Kidney glomerular epithelial cell (primary cell): ENCODE results near the gene C1orf21.

Experiments used
- DNase-seq: peaks from one replicate; lab custom pipeline; 2025; lab: John Stamatoyannopoulos, UW

Gene C1orf21

DNA sequence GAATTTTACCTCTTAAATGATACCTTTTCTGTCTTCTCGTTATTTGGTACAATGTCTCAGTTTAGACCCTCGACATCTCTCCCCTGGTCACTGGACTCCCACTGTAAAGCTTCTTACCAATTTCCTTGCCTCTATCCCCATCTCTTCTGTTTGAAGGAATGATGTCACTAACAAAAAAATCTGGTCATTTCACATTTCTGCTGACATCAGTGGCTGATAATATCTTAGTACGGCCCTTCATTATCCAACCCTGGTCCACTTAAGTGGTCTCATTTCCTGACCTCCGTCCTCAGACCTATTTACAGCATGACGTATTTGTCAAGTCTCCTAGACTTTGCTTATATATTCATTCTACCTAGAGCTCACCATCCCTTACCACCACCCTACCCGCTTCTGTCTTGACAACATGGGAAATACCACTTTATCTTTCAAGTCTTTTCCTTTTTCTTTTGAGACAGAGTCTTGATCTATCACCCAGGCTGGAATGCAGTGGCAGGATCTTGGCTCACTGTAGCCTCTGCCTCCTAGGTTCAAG is 60.9 kb downstream of the C1orf21 start:
- DNase-seq: no peak

DNA sequence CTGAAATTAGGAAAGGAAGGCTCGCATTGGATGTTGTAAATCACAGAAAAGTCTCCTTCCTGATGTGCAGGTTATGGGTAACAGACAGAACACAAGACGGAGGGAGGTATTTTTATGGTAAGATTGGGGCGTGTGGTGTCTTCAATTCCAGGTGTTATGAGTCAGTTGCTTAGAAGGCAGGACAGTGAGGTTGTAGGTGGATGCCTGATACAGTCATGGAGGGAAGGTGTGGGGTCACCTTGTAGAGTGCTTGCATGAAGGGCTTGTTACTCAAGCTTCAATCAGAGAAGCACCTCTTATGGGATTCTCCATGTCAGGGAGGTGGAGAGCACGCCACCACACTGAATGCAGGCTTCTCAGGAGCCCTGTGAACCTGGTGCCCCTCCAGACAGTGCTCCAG is 63.1 kb downstream of the C1orf21 start:
- no peak for DNase-seq

DNA sequence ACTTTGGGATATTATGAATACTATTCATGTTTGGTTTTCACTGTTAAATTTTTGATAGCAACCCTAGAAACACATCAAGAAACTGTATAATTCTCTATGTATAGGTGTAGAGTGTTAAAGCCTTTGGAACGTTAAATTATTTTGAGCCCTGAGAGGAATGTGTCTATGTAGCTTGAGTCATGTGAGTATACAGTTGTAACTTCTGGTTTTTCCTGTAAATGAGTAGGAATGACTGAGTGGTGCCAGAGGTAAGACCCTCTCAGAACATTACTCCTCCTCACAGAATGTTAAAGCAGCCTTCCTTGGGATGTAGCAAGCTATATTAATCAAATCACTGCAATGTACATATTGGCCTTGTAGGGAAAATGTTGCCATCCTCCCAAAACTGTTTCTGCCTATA is 69.0 kb downstream of the C1orf21 start:
- no peak for DNase-seq

DNA sequence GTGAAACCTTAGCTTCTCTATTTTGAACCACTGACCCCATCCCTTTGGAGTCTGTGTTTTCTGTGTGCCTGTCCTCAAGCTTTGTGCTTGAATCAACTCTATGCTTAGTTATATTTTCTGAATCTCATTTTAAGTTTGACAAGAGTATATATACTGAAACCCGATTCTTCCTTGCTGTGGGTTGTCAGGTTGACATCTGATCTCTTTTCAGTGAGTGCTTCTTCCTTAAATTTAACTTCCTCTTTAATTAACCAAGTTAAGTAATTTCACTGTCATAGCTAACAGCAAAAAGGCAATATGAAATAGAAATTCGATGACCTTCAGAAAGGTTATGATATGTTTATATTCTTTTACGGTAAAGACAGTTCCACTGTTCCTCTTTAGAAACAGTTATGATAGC is 69.4 kb downstream of the C1orf21 start:
- DNase-seq: no peak

DNA sequence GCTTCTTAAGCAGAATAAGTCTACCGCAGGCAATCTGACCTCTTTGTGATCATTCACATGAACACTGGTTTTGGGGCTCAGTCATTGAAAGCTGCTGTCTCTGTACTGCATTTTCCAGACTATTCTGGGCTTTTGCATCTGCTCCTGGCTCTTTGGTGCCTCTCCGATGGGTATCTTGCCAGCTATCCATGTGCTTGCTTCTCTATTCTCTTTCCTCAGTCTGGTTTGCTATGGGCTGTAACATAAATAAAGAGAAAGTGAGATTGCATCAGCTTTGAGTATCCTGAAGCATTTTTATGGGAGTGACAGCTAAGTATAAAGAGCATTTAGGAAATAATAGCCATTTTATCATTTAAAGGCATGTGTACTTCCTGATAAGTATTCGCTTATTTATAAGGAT is 70.7 kb downstream of the C1orf21 start:
- no peak for DNase-seq

DNA sequence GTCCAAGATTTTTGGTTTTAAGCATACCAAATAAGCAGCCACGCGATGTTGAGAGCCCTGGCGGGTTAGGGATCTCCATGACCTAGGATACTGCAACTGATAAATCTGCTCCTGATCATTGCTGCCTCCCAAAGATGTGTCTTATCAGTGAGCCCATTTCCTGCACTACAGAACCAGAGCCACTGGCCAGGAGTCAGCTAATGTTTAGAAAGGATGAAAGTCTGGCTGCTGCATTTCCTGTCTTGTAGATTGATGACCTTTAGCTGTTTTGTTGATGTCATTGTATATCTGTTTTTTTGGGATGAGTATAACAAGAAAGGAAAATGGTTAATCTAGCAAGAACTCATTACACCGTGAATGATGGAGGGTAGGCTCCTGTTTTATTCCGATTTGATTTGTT is 74.5 kb downstream of the C1orf21 start:
- no peak for DNase-seq

DNA sequence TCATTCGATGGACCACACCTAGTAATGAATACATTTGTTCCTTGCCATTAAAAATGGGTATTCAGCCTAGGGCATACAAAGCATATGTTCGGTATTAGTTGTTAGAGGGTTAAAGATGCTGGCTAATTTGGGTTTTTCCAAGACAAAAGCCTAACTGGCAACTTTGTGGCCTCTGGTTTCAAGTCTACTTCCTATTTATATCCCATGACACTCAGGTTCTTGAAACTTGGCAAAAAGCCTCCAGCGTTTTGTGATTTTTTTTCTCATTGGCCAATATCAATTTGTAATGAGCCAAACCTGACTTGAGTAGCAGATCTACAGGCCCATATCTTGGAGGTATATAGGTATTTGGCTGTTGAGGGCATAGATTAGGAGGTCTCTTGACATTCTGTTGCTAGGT is 75.3 kb downstream of the C1orf21 start:
- DNase-seq: no peak

DNA sequence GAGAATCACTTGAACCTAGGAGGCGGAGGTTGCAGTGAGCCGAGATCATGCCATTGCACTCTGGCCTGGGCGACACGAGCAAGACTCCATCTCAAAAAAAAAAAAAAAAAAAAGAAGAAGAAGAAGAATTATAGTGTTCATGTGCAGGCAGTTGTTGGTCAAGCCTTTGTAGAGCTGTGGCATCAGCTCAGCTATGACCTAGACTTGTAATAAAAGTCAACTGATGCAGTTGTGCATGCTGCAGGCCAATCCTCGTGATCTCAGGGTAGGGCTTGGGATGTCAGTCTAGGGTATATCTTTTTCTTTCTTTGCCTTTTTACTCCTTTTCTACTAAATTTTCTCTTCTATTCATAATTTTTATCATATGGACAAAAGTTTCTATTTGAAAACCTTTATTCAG is 76.2 kb downstream of the C1orf21 start:
- DNase-seq: no peak

DNA sequence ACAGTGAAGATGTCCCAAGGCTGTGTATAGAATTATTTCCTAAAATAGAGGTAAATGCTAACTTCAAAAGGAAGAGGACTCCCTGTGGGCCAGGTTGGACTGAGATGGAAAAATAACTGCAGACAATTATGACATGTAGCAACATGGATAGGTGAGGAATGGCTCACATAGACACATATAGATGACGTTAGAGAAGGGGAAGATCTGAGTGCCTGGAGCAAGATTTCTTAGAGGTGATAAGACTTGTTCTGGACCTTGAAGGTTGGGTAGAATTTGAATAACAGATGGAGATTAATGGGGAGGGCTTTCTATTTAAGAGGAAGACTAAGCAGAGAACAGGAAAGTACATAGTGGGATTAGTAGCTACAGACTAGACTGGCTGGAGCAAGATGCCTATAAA is 76.9 kb downstream of the C1orf21 start:
- no peak for DNase-seq

DNA sequence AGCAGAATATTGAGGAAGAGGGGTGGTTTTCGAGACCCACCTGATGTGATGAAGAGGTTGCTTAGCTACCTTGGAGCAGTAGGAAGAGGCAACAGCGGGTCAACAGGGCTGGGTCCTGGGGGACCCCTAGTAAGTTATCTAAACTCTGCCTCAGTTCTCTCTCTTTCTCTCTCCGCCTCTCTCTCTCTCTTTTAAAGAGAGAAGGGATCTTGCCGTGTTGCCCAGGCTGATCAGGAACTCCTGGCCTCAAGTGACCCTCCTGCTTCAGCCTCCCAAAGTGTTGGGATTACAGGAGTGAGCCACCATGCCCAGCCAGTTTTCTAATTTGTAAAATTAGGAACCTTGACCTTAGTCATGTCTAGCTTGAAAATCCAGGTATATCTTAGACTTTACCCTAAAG is 77.9 kb downstream of the C1orf21 start:
- DNase-seq: no peak

DNA sequence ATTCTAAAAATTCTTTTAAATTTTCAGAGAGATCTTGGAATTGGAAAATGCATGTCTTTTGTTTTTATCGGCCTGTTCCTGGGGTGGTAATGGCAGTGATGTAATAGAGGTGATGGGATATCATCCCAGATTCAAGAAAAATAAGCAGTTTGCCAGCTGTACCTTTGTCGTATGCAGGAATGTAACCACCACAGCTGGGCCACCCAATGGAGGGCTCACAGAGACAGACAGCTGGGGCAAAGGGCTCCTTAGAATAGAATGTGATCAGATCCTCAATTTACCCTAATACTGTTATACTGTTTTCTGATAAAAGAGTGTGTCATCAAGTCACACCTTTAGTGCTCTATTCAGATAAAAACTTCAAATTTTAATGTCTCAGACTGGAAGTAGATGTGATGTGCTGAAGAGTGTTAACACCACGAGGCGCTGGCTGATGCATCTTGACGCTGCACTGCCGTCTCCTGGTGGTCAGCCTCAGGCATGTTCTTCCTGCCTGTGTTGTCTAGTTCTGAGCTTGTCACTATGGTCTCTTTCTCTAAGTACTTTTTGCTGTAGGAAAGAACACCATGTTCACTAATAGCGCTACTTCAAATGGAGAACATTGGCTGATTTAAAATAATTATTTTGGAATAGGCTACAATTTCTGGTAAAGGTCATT is 78.8 kb downstream of the C1orf21 start:
- DNase-seq: no peak

DNA sequence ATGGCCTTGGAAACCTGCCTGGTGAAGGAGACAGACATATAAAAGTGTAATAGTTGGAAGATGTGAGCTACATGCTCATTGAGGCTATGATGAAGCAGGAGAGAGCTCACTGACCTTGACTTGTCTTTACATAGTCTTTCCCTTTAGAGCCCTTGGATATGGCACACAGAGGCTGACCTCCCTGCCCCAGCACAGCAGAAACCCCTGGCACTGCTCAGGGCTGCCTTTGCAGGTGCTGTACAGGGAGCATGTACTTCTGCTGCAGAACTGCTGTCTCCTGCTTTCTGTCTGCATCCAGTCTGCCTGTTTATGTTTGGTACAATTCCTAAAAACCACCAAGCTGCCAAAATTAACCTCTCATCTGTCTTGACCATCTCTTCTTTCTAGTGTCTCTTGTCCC is 80.5 kb downstream of the C1orf21 start:
- no peak for DNase-seq

DNA sequence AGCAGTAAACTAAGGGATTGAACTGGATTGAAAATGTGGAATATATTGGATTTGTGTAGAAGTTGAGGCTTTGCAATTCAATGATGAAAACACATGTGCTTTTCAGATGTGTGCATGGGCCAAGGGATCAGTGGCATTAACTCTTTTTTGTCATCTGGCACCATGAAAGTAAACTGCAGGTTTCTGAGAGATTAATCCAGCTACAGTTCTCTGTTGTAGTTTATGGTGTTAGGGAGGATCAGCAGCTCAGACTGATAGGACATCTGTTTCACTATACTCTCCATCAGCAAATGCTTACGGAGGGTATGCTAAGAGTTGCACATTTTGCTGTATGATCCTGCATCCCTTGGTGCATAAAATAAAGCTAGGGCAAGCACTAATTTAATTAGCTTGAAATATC is 82.6 kb downstream of the C1orf21 start:
- DNase-seq: no peak

DNA sequence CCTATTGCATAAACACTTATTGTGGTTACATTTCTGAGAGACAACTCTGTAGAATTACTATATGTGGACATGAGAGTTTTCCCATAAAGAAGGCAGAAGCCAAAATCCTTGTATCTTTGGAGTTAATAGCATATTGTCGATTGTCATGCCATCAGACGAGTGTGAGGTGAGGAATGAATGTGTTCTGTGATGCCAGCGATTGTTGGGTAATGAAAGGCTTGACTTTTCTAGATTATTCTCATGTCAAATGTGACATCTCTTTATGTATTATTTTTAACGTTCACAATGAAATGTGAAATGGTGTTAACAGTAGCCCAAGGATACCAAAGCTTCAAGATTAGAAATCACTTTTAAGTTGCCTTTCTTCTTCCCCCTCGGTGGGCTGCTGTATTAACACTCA is 84.9 kb downstream of the C1orf21 start:
- DNase-seq: no peak

DNA sequence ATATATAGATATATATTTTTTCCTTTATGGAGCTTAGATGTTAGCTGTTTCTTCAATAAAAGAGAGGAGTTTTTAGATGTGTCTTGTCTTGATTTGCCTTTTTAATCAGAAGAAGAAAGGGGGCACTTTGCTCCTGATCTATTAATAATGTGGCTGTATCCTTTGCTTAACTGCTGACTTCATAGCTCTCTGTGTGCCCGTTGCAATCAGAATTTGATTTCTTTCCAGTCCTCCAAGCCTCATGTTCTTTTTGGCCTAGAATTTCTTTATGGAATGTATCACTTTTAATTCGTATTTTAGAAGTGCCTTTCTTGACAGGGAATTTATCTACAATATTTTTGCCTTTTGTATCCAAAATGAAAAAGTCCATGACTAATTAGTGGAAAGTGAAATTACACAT is 85.3 kb downstream of the C1orf21 start:
- no peak for DNase-seq

DNA sequence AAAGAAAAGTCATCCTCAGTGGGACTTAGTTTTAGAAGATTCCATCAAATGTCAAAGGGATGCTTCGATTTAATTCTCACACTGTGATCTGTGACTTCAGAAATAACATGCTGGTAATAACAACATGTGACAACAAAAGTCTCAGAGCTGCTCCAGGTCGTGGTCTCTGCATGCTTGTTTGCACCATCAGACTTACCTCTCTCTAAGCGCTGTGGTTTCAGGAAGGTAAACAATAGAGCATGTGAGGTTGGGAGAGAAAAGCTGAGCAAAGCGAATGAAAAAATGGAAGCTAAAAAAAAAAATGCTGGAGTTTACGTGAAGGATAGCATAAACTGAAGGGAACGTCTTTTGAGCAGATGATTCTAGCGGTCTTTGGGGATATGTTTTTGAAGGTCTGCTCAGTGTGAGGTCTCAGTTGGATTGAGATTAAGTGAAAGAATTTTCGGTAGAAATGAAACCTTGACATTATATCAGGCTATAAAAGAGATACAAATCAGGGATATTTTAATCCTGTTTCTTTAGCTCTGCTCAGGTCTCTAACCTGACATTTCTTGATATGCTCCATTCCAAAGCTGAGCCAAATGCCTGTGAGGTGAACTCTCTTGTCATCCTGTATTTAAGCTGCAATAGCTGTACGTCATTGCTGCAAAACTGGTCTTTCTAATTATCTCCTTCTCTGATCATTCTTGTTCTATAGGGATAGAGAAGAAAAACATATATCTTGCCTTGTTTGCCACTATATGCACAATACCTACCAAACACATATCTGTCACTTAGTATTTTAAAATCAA is 86.5 kb downstream of the C1orf21 start:
- no peak for DNase-seq

DNA sequence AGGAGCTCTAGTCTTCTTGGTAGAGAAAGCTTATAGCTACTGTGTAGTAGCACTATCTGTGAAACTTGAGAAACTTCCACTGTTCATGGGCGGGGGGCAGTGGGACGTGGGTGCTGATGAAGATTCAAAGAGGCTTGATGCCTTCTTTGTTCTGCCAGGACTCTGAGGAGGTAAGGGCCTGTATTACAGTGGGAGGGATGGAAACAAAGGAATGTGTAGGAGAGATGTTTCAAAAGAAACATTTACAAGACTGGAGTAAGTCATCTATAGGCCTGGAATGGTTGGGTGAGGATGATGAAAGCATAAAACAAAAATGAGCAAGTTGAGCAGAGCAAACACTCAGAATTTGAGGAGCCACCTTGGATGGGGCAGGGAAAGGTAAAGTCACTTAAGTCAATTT is 89.4 kb downstream of the C1orf21 start:
- DNase-seq: no peak

DNA sequence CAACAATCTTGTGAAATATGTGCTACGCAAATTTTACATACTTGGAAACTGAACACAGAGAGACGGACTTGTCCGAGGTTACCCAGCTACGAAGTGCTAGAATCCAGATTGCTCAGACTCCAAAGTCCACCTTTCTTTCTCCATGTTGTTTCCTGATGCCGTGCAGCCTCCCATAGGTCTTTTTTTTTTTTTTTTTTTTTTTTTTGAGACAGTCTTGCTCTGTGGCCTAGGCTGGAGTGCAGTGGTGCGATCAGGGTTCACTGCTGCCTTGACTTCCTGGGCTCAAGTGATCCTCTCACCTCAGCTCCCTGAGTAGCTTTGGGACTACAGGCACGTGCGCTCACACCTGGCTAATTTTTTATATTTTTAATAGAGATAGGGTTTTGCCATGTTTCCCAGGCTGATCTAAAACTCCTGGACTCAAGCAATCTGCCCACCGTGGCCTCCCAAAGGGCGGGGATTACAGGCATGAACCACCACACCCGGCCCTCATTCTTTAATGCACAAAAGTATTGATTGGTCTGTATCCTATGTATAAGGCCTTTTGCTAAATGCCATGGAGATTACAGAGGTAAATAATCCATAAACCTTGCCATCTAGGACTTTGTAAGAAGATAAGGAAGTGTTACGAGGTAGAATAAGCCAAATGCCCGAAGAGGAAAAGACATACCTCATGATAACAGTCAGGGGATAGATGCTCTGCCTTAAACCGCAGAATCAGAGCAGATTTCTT is 92.8 kb downstream of the C1orf21 start:
- DNase-seq: no peak

DNA sequence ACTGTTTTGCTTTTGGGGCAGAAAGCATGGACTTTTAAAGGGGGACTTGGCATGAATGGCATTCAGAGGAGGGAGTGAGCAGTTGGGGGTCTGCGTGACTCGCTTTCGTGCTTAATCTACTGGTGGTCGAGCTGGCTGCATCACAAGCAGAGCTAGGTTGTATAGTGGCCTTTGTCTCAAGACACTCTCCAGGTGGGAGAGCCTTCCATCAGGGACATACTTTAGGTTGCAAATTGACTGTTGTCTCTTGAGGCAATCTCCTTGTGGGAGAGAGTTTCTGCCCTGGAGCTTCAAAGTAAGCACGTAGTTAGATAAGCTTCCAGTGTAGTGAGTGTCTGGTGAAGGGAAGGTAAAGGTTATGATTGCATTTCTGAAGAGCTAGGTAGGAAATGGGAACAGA is 93.9 kb downstream of the C1orf21 start:
- no peak for DNase-seq

DNA sequence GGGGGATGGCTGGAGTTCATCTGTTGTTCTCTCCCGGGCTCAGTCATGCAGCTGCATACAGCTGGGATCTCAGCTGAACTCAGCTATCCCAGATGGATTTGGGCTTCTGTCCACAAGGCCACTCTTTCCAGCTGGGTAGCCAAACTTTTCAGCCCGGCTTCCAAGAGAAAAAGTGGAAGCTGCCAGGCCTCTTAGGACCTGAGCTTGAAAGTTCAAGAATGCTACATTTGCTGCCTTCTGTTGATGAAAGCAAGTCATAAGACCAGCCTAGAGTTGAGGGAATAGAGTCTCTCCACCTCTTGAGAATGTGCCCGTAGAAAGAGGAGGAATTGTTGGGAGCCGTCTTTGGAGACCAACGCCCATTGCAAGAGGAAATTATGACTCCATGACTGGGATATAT is 95.3 kb downstream of the C1orf21 start:
- DNase-seq: no peak

DNA sequence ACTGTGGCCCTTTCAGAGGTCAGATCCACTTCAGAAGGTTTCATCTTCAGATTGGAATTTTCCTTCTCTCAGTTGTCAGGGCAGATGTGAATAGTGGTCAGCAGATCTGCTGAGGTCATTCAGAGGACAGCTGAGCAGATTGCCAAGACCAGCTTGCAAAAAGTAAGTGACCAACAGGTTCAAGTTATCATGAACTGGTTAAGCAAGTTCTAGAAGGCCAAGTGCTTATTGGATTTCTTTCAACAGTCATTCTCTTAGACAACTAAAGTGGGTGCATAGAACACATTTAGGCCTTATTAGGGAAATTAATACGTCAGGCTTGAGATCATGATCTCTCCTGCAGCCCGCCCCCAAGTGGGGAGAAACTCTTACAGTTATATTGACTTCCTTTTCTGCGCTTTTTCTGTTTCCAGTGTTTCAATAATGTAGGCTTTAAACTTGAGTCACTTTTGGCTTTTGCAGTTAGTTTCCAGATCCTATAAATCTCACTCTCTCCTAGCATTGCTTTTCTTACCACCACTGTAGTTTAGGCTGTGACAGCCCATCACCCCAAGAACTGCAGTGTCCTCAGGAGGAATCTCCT is 96.4 kb downstream of the C1orf21 start:
- DNase-seq: no peak
